Left renal cortex interstitium (tissue), 4 donors: ENCODE measurements around the gene PIGBOS1. TPM values are rescaled to one million over a fixed set of nuclear protein-coding genes. Genes with fewer than 3 reads are reported as not detected.
"Not testable (repeated sequence)": the region's sequence is repeated elsewhere in the genome, so short reads cannot be mapped to it uniquely, and the experiment has no call there.

Source experiments
- DNase-seq, 4 donors: peaks; one replicate each; pipeline ENCODE4 v3.0.0-alpha.2; 2013; ENCODE audit warnings: low read depth in 4 of 4, low spot score in 2 of 4, missing footprints in 1 of 4
- polyA plus RNA-seq, 4 donors: library from polyadenylated mRNA; unstranded; fragments of 120-200 nt; gene quantifications; one replicate each; pipeline ENCODE4 v1.2.1, GENCODE V29; 2013; ENCODE audit not compliant: insufficient read length in 4 of 4

The PIGBOS1 gene
- polyA plus RNA-seq, 4 donors: 15.7 to 17.3 (median 16.9) TPM

DNA sequence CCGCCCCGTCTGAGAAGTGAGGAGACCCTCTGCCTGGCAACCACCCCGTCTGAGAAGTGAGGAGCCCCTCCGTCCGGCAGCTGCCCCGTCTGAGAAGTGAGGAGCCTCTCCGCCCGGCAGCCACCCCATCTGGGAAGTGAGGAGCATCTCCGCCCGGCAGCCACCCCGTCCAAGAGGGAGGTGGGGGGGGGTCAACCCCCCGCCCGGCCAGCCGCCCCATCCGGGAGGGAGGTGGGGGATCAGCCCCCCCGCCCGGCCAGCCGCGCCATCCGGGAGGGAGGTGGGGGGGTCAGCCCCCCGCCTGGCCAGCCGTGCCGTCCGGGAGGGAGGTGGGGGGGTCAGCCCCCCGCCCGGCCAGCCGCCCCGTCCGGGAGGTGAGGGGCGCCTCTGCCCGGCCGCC, 16.1 kb downstream of the PIGBOS1 start:
- DNase-seq: not testable (repeated sequence)

DNA sequence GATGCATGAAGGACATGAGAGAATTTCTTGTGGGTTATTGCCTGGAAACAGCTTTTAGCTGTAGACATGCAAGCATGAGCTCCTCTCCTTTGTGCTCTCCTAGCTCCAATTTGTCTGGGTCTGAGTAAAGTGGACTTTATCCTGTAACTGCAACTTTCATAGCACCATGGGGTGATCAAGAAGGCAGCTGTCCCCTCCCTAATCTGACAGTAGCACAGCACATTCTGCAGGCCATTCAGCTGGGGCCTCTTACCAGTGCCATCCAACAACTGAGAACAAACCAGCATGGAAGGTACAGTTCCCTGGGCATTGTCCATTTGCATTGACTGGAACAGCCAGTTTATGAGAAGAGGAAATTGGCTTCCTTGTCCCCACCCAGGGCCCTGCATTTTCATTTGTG, 21.6 kb downstream of the PIGBOS1 start:
- no peak for DNase-seq

- DNase-seq: peak in 3 of 4 donors; percentile 61 to 83 (median 81)
These were observed 28.3 kb downstream of the PIGBOS1 start for GRCh38 chr15:55290528-55291057.

DNA sequence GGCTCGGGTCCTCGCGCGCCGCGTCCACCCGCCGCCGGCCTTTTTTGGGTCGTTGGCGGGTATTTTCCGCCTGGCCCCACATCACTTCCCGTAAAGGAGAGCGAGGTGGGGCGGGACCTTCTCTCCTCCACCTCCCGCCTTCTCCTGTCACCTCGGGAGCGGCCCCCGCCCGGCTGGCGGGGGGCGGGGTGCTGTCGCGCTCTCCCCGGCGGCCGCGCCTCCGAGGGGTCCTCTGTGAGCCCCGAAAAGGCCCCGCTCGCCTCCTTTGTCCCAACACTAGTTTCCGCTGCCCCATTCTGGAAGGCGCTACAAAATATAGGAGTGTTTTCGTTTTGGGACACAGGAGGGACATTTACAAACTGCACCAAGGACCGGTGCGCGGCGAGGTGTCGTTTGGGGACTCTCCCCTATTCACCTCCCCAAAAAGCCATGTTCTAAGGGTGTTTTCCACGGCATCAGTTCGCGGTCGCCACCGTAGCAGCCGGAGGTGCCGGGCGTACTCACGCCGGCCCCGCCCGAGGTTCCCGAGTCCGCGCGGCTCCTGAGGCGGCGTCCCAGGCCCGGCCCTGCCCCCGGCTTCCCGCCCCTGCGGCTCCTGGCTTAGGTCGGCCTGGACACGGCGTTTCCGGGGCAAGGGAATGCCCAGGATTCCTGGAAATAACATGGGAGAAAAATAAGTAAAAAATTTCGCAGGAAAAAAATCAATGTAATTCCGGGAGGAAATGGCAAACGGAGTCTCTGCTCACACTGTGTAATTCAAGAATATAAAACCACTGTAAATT, 29.0 kb downstream of the PIGBOS1 start, which contains the start of gene RAB27A:
Gene RAB27A (minus strand): TSS at position 68 of the 782 bp plus-strand sequence. CDS start 54,879 bp downstream, outside the sequence.
- peak in 3 of 4 donors; percentile 37 to 71 (median 61) for DNase-seq

DNA sequence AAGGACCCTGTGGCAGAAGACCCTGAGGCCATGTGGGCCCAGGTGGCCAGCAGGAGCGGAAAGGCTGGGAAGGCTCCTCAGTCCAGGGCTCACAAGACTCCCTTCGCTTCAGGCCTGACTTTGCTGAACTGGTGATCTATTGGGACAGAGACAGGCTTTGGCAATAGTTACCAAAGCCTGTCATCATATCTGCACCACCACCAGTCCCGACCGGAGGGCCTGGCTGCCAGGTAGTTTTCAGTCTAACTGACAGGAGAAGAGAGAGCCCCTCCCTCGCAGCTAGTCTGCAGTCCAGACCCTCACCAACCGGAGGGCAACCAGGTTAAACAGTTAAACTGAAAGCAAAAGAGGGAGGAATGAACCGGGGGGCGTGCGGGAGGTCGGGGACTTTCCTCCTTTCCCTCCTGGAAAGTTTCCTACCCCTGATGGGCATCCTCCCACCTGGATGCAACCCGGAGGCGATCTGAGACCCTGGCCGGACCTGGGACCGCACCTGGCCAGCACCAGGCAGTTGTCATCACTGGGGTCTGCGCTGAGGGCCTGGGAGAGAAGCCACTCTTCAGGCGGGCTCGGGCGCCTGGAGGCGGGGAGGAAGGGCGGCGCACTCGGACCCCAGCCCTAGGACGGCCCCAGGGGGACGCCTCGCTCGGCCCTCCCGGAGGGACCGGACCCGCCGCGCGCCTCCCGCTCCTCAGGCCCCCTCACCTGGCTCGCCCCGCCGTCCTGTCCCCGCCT, 29.7 kb downstream of the PIGBOS1 start:
- no peak for DNase-seq

DNA sequence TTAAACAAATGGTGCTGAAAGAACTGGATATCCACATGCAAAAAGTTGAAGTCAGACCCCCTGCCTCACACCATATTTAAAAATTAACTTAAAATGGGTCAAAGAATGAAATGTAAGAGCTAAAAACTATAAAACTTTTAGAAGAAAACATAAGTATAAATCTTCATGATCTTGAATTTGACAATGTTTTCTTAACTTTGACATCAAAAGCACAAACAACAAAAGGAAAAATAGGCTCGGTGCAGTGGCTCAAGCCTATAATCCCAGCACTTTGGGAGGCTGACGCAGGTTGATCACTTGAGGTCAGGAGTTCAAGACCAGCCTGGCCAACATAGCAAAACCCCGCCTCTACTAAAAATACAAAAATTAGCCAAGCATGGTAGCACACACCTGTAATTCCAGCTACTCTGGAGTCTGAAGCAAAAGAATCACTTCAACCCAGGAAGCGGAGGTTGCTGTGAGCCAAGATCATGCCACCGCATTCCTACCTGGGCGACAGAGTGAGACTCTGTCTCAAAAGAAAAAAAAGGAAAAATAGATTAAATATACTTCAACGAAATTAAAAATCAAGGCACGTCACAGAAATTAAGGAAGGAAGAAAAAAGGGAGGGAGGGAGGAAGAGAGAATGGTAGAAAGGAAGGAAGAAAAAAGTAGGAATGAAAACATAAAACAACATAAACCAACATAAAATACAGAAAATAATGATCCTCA, 30.8 kb downstream of the PIGBOS1 start:
- no peak for DNase-seq

- DNase-seq: not testable (repeated sequence)
These were observed 32.3 kb downstream of the PIGBOS1 start for GRCh38 chr15:55286442-55287189.

- DNase-seq: no peak
These were observed 34.5 kb downstream of the PIGBOS1 start for GRCh38 chr15:55284426-55284825.

DNA sequence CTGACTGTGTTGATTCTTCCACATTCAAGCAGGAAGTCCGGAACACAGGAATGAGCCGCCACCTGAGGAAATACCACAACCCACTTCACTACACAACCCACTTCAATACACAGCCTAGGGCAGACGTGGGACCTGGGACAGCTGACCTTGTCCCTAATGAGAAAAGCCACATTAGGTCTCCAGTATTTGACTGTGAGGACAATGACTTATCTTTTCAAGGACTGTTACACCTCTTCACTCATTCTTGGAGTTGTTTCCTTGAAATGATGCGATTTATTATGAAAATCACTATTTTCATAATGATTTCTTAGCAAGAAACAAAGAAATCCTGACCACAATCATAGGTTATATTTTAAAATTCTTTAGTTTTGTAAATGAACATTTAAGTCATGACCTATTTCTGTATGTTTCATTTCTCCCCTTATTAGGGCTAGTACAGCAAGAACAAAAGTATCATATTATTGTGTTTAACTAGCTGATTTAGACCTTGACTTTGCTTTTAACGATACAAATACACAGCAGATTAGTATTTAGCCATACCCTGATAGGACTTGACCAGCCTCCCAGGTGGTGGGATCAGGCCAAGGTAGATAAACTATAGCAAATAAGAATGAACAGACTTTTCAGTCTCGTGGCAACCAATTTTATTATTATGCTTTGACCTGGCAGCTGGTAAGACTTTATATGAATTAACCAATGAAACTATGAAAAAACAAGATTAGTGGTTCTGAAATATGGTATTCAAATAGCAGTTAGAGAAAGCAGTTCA, 35.4 kb downstream of the PIGBOS1 start:
- DNase-seq: no peak

DNA sequence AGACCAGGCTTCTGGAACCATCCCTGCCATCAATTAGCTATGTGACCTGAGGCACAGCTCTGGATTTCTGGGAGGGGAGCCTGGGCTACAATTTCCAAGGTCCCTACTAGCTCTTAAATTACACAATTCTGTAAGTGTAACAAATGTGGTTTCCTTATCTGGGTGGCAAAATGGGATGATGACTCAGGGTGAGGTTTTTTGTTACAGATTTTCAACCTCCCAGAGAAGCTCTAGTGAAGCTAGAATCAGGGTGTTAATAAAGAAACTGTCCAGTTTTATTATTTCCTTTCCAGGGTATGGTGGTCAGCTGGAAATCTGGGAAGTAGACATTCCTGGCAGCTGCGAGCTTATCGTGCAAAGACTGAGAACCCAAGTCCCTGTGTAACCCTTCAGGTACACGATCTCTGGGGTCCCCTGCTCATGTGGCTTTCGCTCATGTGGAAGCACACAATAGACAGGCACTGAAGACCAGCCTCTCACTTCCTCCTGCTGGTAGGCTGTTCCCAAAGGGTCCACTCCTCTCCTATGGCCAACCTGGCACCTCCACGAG, 36.6 kb downstream of the PIGBOS1 start:
- no peak for DNase-seq

- no peak for DNase-seq
These were observed 37.2 kb downstream of the PIGBOS1 start for GRCh38 chr15:55281517-55282228.

- not testable (repeated sequence) for DNase-seq
These were observed 38.3 kb downstream of the PIGBOS1 start for GRCh38 chr15:55280589-55280988.

- DNase-seq: no peak
These were observed 39.1 kb downstream of the PIGBOS1 start for GRCh38 chr15:55279746-55280351.

- DNase-seq: no peak
These were observed 39.7 kb downstream of the PIGBOS1 start for GRCh38 chr15:55279100-55279745.

DNA sequence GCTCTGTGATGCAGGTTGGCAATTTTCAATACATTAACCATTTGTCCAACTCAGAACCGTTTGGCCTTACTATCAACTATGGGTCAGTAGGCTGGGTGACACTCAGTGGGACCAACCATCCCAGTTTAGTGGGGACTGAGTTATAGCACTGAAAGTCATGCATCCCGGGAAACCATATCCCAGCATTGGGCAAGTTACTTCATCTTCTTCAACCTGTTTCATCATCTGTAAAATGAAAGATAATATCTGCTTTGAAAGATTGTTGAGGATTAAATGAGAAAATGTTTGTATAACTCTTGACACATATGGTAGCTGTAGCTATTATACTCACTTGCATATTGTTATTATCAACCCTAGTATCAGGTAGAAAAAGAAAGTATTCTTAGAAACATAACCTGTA, 41.2 kb downstream of the PIGBOS1 start:
- DNase-seq: no peak

DNA sequence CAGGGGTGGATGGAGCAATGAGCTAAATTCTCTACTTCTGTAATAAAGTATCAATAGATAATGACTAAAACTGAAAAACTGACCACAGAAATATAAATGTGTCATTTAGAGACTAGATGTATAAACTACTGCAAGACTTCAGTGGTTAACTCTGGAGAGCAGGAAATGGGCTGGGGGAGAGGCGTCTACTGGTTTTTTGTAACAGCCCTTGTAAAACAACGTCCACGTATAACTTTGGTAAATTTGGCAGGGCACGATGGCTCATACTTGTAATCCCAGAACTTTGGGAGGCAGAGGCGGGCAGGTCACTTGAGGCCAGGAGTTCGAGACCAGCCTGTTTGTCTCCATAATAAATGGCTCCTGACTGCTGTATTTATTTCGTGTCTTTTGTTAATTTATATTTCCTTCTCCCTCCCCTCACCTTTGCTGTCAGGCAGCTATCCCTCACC, 41.8 kb downstream of the PIGBOS1 start:
- no peak for DNase-seq

GRCh38 chr15:55276324-55276723, 42.6 kb downstream of the PIGBOS1 start:
- no peak for DNase-seq
